HG03442 (cell line): Measurements from ENCODE around the gene EFCAB11.

ENCODE experiments used
- ATAC-seq: cut with Tn5 transposase; IDR thresholded peaks from one replicate; pipeline ENCODE4 v1.9.1; 2021; ENCODE audit warnings: mild to moderate bottlenecking, moderate library complexity; ENCODE audit not compliant: unreplicated experiment

EFCAB11 gene

DNA sequence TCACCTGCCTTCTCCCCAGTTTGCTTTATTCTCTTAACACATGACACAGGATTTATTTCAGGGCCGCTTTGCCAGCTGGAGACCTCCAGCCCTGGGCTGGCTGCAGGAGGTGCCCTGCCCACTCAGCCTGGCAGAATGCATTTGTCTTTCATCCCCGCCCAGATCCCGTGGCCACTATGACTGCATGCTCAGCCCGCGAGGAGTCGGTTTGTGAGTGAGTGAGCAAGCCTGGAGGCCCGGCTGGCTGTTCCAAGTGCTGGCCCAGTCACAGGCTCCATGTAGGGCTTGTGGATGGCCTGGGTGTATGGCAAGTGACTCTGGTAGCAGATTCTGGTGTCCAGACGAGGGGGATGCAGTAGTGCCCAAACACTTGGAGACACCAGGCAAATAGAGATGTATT is 3.3 kb upstream of the EFCAB11 start:
- no peak for ATAC-seq

DNA sequence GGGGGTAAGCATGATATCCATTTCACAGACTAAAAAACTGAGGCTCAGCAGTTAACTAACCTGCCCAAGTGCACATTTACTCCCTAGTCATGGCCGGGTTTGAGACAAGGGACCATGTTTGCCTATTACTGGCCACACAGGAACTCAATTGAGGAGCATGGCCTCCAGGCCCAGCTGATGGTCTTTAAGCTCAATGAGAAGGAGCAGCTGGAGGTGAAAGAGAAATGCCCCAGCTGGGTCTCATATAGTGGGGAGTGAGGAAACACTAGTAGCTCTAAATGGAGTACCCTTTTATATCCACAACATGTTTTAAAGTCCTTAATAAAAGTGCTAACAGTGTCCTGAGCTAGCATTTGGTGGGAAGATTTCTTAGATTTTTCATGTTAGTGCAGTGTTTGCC is 2.8 kb upstream of the EFCAB11 start:
- no peak for ATAC-seq

GRCh38 chr14:89956661-89957009 is 2.1 kb upstream of the EFCAB11 start:
- ATAC-seq: no peak

GRCh38 chr14:89955745-89956660 is 1.5 kb upstream of the EFCAB11 start, which contains the start of gene TDP1:
TDP1 (plus strand) TSS chr14:89955927; CDS start chr14:89963115, 7,188 bp downstream.
- ATAC-seq: peak; percentile 54

- peak; percentile 11 for ATAC-seq
Measured at GRCh38 chr14:89955022-89955744, 653 bp upstream of the EFCAB11 start.

GRCh38 chr14:89953602-89954001 is 928 bp downstream of the EFCAB11 start:
- ATAC-seq: no peak

- no peak for ATAC-seq
Measured at GRCh38 chr14:89952576-89952975, 2.0 kb downstream of the EFCAB11 start.

DNA sequence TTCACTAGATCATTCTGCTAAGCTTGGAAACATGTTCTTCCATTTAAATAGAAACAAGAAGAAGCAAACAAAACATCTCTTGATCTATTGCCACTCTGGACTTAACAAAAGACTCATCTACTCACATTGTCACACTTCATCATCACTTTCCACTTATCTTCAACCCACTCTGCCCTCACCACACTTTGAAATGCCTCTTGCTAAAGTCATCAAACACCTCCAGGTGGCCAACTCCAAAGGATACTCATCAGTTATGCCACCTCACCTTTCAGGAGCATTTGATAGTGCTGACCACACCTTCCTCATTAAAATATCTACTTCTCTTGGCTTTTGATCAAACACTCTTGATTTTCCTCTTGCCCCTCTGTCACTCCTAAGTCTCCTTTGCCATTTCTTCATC is 7.2 kb downstream of the EFCAB11 start:
- ATAC-seq: no peak

DNA sequence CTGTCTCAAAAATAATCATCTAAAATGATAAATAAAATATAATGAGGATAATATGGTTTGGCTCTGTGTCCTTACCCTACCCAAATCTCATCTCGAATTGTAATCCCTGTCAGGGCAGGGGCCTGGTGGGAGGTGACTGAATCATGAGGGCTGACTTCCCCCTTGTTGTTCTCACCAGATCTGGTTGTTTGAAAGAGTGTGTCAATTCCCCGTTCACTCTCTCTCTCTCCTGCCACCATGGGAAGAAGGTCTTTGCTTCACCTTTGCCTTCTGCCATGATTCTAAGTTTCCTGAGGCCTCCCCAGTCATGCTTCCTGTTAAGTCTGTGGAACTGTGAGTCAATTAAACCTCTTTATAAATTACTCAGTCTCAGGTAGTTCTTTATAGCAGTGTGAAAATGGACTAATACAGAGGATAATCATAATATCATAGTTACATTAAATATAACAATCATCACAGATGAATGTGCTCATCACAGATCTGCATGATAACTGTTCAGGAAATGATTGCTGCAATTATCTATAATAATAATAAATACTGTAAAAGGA is 12.6 kb downstream of the EFCAB11 start:
- ATAC-seq: no peak

DNA sequence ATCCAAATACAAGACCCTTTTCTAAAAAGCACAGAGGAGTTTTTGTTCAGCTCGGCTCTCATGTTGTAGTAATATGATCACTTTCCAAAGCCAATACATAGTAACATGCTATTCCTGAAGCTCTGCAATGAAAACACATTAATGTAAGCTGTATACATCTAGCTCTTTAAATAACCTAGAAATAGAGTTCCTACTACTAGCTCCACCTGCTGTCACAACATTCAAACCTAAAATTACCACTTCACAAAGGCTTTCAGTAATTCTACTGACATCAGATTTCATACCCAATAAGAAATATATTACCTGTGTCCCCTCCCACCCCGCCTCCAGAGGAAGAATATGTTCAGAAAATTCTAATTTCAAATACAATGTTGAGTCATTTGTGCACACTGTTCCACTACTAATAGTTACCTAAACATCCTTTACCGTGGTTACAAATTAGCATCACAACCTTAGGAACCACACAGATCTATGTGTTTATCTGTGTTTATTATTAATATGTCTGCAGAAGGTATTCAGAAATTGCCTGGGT is 17.8 kb downstream of the EFCAB11 start:
- ATAC-seq: no peak

GRCh38 chr14:89933002-89933401 is 21.5 kb downstream of the EFCAB11 start:
- no peak for ATAC-seq

GRCh38 chr14:89927186-89927865 is 27.2 kb downstream of the EFCAB11 start:
- ATAC-seq: no peak

DNA sequence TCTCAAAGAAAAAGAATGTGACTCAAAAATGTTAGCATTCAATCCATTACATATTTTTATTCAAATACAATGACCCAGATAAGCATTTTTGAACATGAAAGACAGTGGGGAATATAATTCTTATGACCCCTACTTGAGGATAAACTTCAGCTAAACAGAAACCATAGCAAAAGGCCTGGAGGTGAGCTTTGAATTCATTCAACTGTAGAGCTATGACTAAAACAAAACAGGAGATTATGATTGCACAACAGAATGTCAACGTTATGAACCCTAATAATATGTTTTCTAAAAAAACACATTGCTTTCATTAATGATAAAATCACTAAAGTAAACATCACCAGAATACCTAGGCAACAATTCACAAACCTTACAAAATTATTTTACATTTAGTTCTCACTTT is 27.8 kb downstream of the EFCAB11 start:
- ATAC-seq: no peak

- ATAC-seq: no peak
Measured at GRCh38 chr14:89924268-89924667, 30.3 kb downstream of the EFCAB11 start.

- no peak for ATAC-seq
Measured at GRCh38 chr14:89922031-89922907, 32.3 kb downstream of the EFCAB11 start.

DNA sequence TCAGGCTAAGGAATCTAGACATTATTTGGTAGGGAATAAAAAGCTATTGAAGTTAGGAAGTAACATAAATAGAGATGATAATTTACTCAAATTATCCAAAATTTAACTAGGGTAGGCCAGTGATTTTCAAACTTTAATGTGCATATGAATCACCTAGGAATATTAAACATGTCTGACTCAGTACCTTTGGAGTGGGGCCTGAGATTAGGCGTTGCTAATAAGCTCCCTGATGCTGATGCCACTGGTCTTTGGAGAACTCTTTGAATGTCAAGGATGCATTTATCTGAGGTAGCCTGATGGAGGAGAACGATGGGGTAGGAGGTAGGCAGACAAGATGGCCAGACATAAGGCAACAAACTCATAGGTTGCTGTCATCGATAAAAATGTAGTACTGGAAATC is 33.2 kb downstream of the EFCAB11 start:
- ATAC-seq: no peak

GRCh38 chr14:89920056-89920455 is 34.5 kb downstream of the EFCAB11 start:
- ATAC-seq: no peak

GRCh38 chr14:89918721-89919120 is 35.8 kb downstream of the EFCAB11 start:
- no peak for ATAC-seq

- no peak for ATAC-seq
Measured at GRCh38 chr14:89915114-89915878, 39.2 kb downstream of the EFCAB11 start.
